ENCODE measurements around the gene COPE.

Gene COPE

GRCh38 chr19:18889949-18890745 lies 29.0 kb downstream of the COPE start:
- DNase-seq, result no peak

GRCh38 chr19:18886972-18887371 lies 32.2 kb downstream of the COPE start:
- no peak for DNase-seq

DNA sequence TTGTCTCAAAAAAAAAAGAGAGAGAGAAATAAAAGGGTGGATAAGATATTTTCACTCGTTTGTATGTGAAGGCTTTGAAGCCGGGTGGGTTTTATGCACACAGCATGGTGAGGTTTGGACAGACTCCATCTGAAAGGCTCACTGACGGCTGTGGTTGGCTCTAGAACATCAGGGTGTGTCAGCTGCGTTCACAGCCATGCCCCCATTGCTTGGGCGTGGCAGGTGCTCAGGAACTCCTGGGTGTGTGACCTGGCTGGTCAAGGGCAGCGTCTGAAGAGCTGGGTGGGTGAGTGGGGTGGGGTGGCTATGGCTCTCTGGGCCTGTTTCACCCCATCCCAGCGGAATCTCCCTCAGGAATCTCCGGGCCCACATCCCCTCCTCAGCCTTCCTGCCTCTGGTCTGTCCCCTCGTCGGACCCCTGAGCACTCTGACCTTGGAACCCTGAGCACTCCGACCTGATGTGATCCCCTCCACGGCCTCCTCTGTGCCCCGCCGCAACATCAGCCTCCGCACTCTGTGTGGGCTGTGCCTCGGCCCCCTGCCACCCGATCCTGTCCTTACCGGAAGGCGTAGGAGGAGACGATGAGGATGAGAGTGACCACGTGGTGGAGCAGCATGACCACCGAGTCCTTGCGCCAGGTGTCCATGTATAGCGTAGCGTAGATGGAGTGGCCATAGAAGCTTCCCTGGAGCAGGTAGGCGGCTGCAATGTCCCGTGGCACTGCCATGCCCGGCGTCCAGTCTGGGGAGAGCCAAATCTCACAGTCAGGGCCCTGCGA lies 35.5 kb downstream of the COPE start:
- DNase-seq, result no peak

GRCh38 chr19:18881491-18881890 lies 37.7 kb downstream of the COPE start:
- DNase-seq, result no peak

DNA sequence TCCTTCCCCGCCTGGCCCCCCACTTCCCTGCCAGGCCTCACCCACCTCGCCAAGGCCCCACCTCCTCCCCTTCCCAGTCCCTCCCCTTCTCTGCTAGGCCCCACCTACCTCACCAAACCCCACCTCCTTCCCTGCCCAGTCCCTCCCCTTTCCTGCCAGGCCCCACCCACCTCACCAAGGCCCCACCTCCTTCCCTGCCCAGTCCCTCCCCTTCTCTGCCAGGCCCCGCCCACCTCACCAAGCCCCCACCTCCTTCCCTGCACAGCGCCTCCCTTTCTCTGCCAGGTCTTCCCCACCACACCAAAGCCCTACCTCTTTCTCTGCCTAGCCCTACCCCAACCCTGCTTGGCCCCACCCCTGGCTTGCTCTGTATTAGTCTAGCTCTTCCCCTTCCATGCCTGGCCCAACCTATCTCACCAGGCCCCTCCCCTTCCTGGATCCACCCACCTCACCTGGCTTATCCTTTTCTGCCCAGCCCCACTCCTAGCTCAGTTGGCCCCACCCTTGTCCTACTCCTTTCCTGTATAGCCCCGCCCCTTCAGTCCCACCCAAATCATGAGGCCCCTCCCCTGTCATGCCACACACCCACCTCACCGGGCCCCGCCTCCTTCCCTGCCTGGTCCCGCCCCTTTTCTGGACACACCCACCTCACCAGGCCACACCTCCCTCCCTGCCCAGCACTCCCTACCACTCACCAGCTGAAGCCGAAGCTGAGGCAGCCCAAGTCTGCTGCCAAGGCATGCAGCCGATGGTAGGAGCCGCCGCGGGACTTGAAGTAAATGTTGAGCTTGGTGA lies 39.4 kb downstream of the COPE start:
- no peak for DNase-seq

DNA sequence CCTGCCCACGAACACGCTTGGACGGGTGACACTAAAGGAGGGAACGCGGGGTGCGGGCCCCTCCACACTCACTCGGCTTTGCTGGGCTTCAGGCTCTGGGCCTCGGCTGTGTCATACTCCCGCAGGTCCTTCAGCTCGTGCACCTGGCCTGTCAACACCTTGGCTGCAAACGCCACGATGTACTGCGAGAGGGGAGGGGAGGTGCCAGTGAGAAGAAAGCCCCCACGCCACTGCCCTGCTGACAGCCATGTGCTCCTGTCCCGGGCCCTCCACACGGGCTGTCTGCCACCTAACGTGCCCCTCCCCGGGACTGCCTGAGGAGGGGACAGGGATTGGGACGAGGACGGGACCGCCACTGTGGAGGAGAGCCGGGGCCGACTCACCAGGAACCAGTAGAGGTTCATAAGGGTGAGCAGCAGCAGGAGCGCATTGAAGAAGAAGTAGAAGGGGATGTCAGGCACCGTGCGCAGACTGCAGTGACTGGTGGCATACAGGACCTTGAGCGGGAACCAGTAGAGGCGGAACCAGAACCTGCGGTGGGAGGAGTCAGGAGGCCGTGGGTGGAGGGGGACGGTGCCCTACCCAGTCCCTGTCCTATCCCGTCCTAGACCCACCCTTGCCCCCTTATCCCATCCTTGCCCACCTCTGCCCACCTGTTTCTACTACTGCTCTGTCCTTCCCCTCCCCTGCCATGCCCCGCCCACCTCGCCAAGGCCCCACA lies 40.2 kb downstream of the COPE start:
- no peak for DNase-seq

DNA sequence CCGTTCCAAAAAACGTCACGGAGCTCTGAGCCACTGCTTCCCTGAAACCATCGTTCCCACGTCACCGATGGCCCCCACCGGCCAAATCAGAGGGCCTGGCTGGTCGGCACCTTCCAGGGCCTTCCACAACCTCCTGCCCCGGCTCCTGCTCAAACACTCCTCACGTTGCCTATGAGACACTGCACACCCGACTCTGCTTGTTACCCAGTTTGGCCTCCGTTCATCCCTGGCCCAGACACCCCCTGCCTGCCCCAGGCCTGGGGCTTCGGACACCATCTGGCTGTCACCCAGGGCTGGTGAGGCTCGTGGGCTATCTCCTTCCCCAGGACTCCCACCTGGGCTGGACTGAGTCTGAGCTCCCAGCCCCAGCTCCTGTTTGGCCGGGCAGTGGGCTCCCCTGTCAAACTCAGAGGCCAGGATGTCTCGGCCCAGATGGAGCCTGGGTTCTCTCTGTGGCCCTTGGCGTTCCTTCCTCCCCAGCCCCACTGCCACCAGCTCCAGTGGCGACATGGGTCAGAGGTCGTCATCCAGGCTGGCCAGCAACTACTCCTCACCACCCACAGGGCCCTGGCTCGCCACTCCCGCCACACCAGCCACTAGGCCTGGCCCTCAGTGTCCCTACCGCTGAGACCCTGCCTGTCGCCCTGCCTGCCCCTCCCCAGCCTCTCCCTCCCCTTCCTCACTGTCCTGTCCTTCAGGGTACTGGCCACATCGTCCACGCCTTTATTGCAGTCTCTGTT lies 41.0 kb downstream of the COPE start:
- DNase-seq, result no peak

GRCh38 chr19:18876865-18877264 lies 42.3 kb downstream of the COPE start:
- DNase-seq, result no peak

- no peak for DNase-seq
These were observed 43.5 kb downstream of the COPE start for GRCh38 chr19:18875726-18876125.

- no peak for DNase-seq
These were observed 47.6 kb downstream of the COPE start for GRCh38 chr19:18871543-18871942.

GRCh38 chr19:18870531-18871172 lies 48.5 kb downstream of the COPE start:
- DNase-seq, result no peak

DNA sequence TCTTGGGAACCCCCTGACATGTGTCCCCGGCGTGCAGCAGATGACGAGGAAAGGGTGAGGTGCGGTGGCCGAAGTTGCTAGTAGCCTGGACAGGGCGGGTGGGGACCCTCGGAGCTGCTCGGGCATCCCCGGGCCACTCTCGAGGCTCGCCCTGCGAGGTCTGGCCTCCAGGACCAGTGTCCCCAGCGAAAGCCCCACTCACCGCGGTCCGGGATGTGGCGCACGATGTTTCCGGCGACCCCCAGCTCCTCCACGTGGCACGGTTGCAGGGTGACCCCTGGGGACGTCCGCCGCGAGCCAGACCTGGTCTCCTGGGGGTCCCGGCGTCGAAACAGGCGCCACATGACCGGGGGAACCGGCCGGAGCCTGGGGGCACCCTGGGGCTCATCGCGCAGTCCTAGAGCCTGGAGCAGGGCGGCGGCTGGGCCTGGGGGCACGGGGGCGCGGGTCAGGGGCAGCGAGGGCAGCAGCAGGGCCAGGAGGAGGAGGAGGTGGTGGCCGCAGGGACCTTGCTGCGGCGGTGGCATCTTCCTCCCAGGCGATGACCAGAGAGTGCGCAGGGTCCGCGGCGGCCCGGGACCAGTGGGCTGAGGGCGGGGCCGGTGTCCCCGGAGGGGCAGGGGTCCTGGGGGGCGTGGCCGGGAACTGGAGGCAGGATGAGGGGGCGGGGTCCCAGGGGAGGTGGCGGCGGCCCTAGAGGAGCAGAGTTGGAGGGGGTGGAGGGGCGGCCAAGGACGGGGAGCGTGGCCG lies 49.2 kb downstream of the COPE start:
- DNase-seq, result no peak

DNA sequence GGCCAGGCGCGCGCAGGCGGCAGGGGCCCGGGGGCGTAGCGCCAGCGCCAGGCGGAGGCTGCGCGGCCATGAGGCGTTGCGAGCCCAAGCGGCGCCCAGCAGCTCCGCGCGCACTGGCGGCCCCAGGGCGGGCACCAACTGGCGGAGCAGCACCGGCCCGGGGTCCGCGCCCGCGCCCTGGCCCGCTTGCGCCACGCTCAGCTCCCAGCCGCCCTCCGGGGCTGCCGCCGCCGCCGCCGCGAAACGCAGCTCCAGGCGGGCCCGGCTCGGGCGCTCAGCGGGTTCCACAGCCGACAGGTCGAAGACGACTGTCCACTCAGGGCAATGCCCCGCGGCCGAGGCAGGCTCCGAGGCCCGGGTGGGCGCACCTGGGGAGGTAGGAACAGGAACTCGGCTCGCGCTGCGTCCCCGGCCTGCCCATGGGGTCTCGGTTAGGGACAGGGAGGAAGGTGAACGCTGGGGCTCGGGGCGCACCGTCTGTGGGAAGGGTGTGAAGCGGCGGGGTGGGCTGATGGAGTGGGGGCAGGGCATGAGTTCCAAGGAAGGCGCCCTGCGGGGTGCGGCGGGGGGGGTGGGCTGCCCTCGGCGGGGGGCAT lies 50.1 kb downstream of the COPE start:
- no peak for DNase-seq

- DNase-seq, result no peak
These were observed 50.7 kb downstream of the COPE start for GRCh38 chr19:18868380-18869022.

GRCh38 chr19:18867751-18868150 lies 51.4 kb downstream of the COPE start:
- DNase-seq, result no peak

- DNase-seq, result no peak
These were observed 52.0 kb downstream of the COPE start for GRCh38 chr19:18867199-18867598.

DNA sequence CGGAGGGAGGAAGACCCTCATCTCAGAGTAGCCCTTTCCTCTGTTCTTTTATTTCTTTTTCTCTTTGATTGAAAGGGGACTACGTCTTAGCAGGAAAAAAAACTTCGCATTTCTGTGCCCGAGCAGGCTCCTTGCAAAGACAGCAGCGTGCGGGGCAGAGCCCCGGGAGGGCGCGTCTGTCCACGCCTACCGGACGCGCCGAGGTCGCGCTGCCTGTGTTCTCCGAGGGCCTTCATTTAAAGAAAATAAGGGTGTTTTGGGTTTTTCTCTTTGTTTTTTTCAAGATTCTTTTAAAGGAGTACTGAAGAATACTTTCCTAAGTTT lies 52.4 kb downstream of the COPE start:
- no peak for DNase-seq

DNA sequence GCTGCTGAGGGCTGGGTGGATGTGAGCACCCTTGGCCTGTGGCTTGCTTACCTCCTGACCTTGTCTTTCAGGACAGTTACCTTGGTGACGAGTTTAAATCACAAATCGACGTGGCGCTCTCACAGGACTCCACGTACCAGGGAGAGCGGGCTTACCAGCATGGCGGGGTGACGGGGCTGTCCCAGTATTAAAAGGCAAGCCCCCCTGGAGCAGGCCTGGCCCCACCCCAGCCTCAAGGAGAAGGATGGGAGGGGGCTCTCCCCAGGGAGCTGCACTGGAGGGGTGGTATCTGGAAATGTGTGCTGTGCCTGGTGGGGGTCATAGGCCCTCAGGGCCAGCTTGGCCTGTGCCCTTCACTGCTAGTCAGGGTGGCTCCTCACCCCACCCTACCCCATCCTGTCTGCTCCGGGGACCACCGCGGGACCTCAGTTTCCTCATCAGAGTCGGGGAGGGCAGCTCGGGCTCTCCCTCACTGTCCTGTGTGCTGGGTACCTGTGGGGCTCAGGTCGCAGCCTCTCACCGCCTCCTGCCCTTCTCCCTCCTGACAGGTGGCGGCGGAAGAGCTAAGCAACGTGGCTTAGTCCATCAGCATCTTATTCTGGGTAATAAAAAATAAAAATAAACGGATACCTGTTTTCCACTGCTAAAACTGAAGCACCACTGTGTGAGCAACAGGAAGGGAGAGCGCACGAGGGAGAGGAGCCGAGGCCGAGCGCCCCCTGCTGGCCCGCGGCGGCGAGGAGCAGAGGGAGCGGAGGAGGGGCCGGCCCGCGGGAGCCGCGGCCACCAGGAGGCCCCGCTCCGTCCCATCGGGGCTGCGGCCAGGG lies 53.0 kb downstream of the COPE start:
- DNase-seq, result peak; percentile 25
